Glomerular visceral epithelial cell (primary cell): Measurements from ENCODE around the gene MDM1.

Experiments used
- DNase-seq: peaks from one replicate; pipeline ENCODE4 v3.0.0-alpha.2; 2016; ENCODE audit errors: extremely low spot score

Gene MDM1

DNA sequence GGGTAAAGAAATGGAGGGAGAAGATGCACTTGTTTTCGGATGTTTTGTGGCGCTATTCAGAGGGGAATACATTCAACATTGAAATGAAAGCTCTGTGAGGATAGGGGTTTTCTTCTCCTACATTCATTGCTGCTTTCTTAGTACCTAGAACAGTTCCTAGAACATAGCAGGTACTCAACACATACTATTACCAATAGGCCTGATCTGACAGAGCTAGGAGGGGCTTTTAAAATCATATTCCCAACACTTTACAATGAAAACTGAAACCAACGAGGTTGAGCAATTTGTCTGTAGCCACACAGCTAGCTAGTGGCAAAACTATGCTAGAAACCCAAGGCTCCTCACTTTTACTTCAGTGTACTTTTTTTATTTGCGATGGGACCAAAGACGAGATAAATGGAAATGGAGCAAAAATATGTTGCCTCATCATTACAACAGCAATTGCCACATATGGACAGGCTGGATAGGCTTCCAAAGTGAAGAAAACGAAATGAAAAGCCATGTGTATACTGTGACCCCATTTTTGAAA is 55.7 kb downstream of the MDM1 start:
- no peak for DNase-seq

GRCh38 chr12:68272732-68273131 is 59.4 kb downstream of the MDM1 start:
- no peak for DNase-seq

DNA sequence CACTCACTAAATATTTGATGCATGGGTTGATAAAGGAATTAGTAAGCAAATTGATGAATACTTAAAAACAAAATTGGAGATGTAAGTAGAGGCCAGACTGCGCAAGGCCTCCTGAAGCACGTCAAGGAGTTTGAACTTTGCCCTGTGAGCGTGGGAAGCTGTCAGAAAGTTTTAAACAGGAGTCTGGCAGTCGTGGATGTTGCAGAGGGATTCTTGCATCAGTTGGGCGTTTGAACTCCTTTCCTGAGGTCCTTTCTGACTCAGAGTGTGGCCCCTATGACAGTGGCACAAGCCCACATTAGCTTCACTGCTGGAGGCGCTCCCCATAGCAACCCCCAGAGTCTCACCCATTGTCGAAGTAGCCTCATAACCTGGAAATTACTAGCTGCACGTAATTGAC is 60.8 kb downstream of the MDM1 start:
- no peak for DNase-seq

- peak; percentile 3 for DNase-seq
These were observed 61.8 kb downstream of the MDM1 start for GRCh38 chr12:68270358-68270757.

DNA sequence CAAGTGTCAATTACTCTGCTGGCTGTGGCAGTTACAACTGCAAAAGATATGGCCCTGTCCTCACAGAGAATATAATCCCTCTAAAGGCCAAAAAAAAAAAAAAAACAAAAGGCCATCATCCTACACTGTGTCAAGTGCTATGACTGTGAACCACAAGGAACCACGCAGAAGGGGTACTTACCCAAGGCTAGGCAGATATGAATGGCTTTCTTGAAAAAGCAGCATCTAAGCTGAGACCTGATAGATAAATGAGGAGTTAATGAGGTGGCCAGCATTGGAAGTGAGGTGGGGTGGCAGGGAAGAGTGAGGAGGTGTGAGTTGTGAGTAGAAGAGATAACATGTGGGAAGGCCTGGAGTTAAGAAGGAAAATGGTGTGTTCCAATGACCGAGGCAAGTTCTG is 62.4 kb downstream of the MDM1 start:
- DNase-seq: no peak

GRCh38 chr12:68268967-68269366 is 63.2 kb downstream of the MDM1 start:
- DNase-seq: no peak

DNA sequence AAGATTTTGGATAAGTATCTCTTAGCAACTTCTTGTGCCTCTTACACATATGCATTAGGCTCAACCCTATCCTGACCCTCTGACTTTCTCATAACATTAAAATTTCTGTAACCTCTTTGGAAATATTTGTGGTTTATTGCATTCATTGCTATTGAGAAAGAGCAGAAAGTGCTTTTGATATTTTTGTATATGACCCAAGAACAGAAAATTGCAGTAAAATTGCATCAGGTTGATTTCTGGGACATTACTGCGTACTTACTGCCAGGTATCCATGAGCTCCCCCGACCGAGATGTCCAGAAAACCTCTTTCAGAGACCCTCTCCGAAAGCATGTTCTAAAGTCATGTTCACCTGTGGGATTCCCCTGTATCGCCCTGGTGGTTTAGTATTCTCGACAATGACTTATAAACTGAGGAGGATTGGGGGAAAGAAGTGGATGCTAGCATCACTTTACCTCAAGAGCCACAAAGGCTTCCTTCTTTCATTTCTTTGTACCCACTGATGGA is 64.2 kb downstream of the MDM1 start:
- no peak for DNase-seq

- DNase-seq: no peak
These were observed 67.3 kb downstream of the MDM1 start for GRCh38 chr12:68264857-68265256.

- no peak for DNase-seq
These were observed 67.9 kb downstream of the MDM1 start for GRCh38 chr12:68264158-68264855.

GRCh38 chr12:68263366-68263765 is 68.8 kb downstream of the MDM1 start:
- no peak for DNase-seq

DNA sequence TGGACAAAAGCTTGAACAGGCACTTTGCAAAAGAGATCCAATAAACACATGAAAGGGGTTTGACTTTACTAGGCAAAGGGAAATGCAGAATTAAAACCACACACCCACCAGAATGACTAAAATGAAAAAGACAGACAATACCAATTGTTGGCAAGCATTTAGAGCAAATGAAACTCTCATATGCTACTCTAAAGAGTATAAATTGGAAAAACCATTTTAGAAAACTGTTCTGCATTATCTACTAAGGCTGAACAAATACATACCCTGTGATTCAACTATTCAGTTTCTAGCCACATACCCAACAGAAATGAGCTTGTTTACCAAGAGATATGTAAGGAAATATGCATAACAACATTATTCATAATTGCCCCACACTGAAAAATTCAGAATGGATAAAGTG is 70.3 kb downstream of the MDM1 start:
- DNase-seq: no peak

DNA sequence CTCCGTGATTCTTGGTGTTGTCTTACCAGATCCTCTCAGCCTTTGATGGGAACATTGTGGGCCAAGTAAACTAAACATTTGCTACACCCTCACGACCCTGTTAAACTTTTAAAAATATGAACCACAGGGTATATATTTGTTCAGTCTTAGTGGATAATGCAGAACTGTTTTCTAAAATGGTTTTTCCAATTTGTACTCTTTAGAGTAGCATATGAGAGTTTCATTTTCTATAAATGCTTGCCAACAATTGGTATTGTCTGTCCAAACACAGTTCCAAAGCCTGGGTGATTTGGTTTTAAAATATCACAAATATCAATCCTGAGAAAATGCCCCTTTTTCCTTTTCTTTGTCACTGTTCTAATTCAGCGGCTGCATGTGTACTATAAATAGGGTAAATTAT is 72.0 kb downstream of the MDM1 start:
- DNase-seq: no peak

- DNase-seq: peak; percentile 65
These were observed 72.7 kb downstream of the MDM1 start for GRCh38 chr12:68259318-68259940.

DNA sequence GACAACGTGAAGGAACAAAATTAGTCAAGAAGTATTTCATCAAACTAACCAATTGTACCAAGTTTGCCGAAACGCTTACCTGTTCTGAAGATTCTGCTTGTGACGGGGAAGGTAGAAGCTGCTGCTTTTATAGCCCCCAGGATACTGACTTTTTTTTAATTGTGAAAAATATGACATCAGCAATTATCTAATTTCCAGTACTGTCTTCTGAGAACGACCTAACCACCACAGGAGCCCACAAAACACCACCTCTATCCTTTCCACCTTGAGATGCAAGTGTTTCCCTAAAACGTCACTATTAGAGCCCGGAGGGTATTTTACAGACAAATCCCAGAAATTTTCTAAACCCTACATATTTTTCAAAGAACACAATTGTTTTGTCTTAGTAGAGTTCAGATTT is 78.7 kb downstream of the MDM1 start, which contains the start of gene IL22:
Gene IL22, minus strand, starts transcription at position 101 of the 400 bp plus-strand sequence. CDS start 156 bp downstream, outside the sequence.
- no peak for DNase-seq

GRCh38 chr12:68252077-68252476 is 80.1 kb downstream of the MDM1 start:
- DNase-seq: no peak

GRCh38 chr12:68250454-68250853 is 81.7 kb downstream of the MDM1 start:
- no peak for DNase-seq

DNA sequence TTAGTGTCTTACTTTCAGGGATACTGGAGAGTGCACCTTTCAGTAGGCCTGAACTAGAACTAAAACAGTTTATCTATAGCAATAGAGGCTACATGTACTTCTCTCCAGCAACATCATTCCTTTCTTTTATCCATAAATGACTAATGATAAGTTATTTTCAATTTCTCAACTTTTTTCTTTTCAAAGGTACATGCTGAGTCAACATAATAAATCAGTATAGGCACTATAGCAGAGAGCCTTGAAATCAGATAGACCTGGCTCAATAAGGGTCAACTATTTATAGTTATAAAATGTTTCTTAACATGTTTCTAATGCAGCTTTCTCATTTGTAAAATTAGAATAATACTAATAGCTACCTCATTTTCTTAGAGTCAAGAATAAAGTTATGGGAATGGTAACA is 84.4 kb downstream of the MDM1 start:
- DNase-seq: no peak

DNA sequence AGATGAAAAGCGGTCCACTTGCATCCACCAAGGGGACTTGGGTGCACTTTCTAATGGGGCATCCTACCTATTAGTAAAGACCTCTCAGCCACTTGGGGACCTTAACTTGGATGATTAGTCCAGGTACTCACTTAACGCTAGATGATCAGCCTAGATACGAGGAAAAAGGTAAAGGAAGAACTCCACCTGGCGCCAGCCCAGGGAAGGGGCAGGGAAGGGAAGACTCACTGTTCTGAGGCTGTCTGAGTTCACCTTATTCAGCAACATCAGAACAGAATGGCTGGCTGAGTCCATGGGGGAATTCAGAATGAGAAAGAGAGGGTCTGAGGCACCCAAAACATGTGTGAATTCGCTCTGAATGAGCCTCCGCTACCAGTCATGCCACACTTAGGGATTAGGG is 85.8 kb downstream of the MDM1 start:
- no peak for DNase-seq

DNA sequence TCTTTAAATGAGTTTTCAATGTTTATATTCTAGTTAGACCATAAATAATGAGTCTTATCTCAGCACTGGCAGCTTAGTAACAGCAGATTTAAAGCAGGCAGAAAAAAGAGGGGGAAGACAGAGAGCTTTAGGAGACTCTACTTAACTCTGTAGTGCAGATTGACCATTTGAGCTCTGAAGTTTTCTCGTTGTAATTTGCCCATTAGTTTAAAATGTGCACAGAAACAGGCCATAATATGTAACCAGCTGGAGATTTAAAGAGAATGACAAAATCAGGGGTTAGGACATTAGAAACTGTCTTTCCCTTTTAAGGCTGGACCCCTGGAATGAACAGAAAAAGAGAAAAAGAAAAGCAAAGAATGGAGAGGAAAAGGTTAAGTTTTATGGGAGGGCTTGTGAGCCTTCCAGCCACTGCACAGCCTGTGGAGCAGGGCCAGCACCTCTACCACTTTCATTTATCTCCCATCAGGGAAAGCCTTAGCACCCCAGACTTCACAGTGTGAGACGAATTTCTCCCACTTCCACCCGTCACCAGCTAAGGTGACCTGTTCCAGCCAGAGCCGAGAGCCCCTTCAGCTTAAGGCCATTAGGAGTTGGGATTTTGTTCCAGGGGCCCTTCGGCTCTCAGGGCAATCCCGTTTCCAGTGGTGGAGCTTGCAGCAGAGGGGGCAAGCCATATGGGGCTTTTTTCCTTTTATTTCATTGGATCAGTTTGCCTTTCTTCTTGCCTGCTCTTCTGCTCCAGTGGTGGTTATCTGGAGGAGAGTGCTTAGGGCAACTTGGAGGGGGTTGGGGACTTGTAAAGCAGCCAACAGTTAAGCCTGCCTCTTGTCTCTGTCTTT is 86.8 kb downstream of the MDM1 start:
- DNase-seq: no peak
